Midbrain (tissue), 1 donor: Measurements from ENCODE around the gene ADAMTS2.

ENCODE experiments used
- DNase-seq: peaks from one replicate; lab custom pipeline; 2025; lab: John Stamatoyannopoulos, UW

The ADAMTS2 gene

GRCh38 chr5:179266291-179267070 is 78.8 kb downstream of the ADAMTS2 start:
- no peak for DNase-seq

- DNase-seq: peak; percentile 25
Measured at GRCh38 chr5:179265514-179266290, 79.6 kb downstream of the ADAMTS2 start.

GRCh38 chr5:179264783-179265513 is 80.3 kb downstream of the ADAMTS2 start:
- DNase-seq: no peak

- DNase-seq: no peak
Measured at GRCh38 chr5:179264053-179264782, 81.0 kb downstream of the ADAMTS2 start.

GRCh38 chr5:179263391-179264052 is 81.7 kb downstream of the ADAMTS2 start:
- no peak for DNase-seq

GRCh38 chr5:179262126-179262920 is 82.9 kb downstream of the ADAMTS2 start:
- DNase-seq: no peak

GRCh38 chr5:179261301-179262125 is 83.7 kb downstream of the ADAMTS2 start:
- DNase-seq: peak; percentile 15

GRCh38 chr5:179260324-179261070 is 84.8 kb downstream of the ADAMTS2 start:
- DNase-seq: no peak

- no peak for DNase-seq
Measured at GRCh38 chr5:179259731-179260323, 85.4 kb downstream of the ADAMTS2 start.

- no peak for DNase-seq
Measured at GRCh38 chr5:179258922-179259730, 86.1 kb downstream of the ADAMTS2 start.

GRCh38 chr5:179258001-179258921 is 87.0 kb downstream of the ADAMTS2 start:
- no peak for DNase-seq

- no peak for DNase-seq
Measured at GRCh38 chr5:179257176-179257682, 88.0 kb downstream of the ADAMTS2 start.

- DNase-seq: no peak
Measured at GRCh38 chr5:179256328-179257175, 88.7 kb downstream of the ADAMTS2 start.

GRCh38 chr5:179255527-179256327 is 89.5 kb downstream of the ADAMTS2 start:
- DNase-seq: no peak
